HepG2 (cell line): ENCODE measurements around the gene SULT1E1. TPM values are rescaled to one million over a fixed set of nuclear protein-coding genes. Genes with fewer than 3 reads are reported as not detected.

Experiments
- BRD4 ChIP-seq: sonication (generic); formaldehyde crosslinking; IDR thresholded peaks from 2 replicates; pipeline ENCODE4 v1.4.0; 2020; ENCODE audit warnings: missing genetic modification reagents
- DMTF1 ChIP-seq: sonication (generic); formaldehyde crosslinking; IDR thresholded peaks from 2 replicates; pipeline ENCODE4 v1.4.0; 2020; ENCODE audit warnings: mild to moderate bottlenecking, missing genetic modification reagents
- ETV5 ChIP-seq: IDR thresholded peaks from 2 replicates; pipeline ENCODE4 v1.6.1; 2018; ENCODE audit warnings: missing biosample characterization, missing genetic modification reagents, inconsistent platforms, borderline replicate concordance
- FOXK1 ChIP-seq: sonication (generic); formaldehyde crosslinking; IDR thresholded peaks from 2 replicates; pipeline ENCODE4 v1.4.0; 2020; ENCODE audit warnings: low read depth, missing genetic modification reagents, borderline replicate concordance
- FOXP4 ChIP-seq: sonication (generic); formaldehyde crosslinking; IDR thresholded peaks from 2 replicates; pipeline ENCODE4 v1.4.0; 2020; ENCODE audit warnings: missing genetic modification reagents
- HMGA1 ChIP-seq: sonication (generic); formaldehyde crosslinking; conservative IDR thresholded peaks from 2 replicates; pipeline ENCODE4 v1.4.0; 2020; ENCODE audit warnings: missing genetic modification reagents
- KLF6 ChIP-seq: IDR thresholded peaks from 2 replicates; pipeline ENCODE4 v1.8.0; 2016; ENCODE audit warnings: missing biosample characterization, missing genetic modification reagents
- PRDM10 ChIP-seq: sonication (generic); formaldehyde crosslinking; IDR thresholded peaks from 2 replicates; pipeline ENCODE4 v1.4.0; 2020; ENCODE audit warnings: low read depth, missing genetic modification reagents
- PRMT3 ChIP-seq: sonication (generic); formaldehyde crosslinking; IDR thresholded peaks from 2 replicates; pipeline ENCODE4 v1.8.1; 2022; ENCODE audit warnings: low read depth, mild to moderate bottlenecking, moderate library complexity, missing genetic modification reagents, borderline replicate concordance
- TEAD2 ChIP-seq: sonication (generic); formaldehyde crosslinking; IDR thresholded peaks from 2 replicates; pipeline ENCODE4 v1.9.0; 2021; ENCODE audit warnings: missing genetic modification reagents
- XRCC5 ChIP-seq: fragments of 200-400 bp; formaldehyde crosslinking; optimal IDR thresholded peaks from 2 replicates; pipeline ENCODE3; 2017; ENCODE audit warnings: mild to moderate bottlenecking, low read length
- ZKSCAN8 ChIP-seq: IDR thresholded peaks from 2 replicates; pipeline ENCODE4 v1.6.1; 2016; ENCODE audit warnings: borderline replicate concordance, missing genetic modification reagents, missing compliant biosample characterization
- ZNF10 ChIP-seq: sonication (generic); formaldehyde crosslinking; IDR thresholded peaks from 2 replicates; pipeline ENCODE4 v1.4.0; 2020; ENCODE audit warnings: mild to moderate bottlenecking, low read depth, missing genetic modification reagents, borderline replicate concordance
- ZNF101 ChIP-seq: sonication (generic); formaldehyde crosslinking; IDR thresholded peaks from 2 replicates; pipeline ENCODE4 v1.4.0; 2020; ENCODE audit warnings: mild to moderate bottlenecking, low read depth, missing genetic modification reagents, borderline replicate concordance
- ZNF20 ChIP-seq: sonication (generic); formaldehyde crosslinking; IDR thresholded peaks from 2 replicates; pipeline ENCODE4 v1.4.0; 2020; ENCODE audit warnings: mild to moderate bottlenecking, moderate library complexity, missing genetic modification reagents
- ZNF570 ChIP-seq: sonication (generic); formaldehyde crosslinking; IDR thresholded peaks from 2 replicates; pipeline ENCODE4 v1.4.0; 2020; ENCODE audit warnings: mild to moderate bottlenecking, missing genetic modification reagents, borderline replicate concordance
- ZNF781 ChIP-seq: sonication (generic); formaldehyde crosslinking; IDR thresholded peaks from 2 replicates; pipeline ENCODE4 v1.5.1; 2020; ENCODE audit warnings: borderline replicate concordance, mild to moderate bottlenecking, missing genetic modification reagents; ENCODE audit errors: not compliant biosample characterization
- ZNF841 ChIP-seq: sonication (generic); formaldehyde crosslinking; IDR thresholded peaks from 2 replicates; pipeline ENCODE4 v1.8.1; 2023; ENCODE audit warnings: missing genetic modification reagents, borderline replicate concordance
- polyA plus RNA-seq, 8 experiments: library from polyadenylated mRNA; depleted of rRNA in 3 of 8; stranded (reverse) in 7 of 8; unstranded in 1 of 8; fragments of >200 nt; fragmentation: Illumina TruSeq in 4 of 8; extraction: Trizol in 4 of 8; gene quantifications; 2 replicates each; pipeline versions ENCODE4 v1.2.1 to v1.2.3, GENCODE V29; 2011 to 2016; ENCODE audit warnings: low read depth in 4 of 8, missing spikeins in 1 of 8, mixed read lengths in 1 of 8; ENCODE audit not compliant: insufficient read depth in 1 of 8
- total RNA-seq, 5 experiments: library from RNA; depleted of rRNA; stranded (reverse); fragments of >200 nt; fragmentation: Illumina TruSeq; extraction: Trizol; gene quantifications; 2 replicates each; pipeline ENCODE4 v1.2.3, GENCODE V29; 2016; ENCODE audit warnings: low read depth in 1 of 5
- TF ChIP-seq, protein P1 (sequence below): sonication (generic); formaldehyde crosslinking; IDR thresholded peaks from 2 replicates; pipeline ENCODE4 v1.4.0; 2020; ENCODE audit warnings: mild to moderate bottlenecking, low read depth, missing genetic modification reagents

The SULT1E1 gene
- total and polyA plus RNA-seq, 2 of the 13 experiments (the other 11 are each of a cell fraction or from before 2014, with no cell fraction given), result 1.7 to 3.9 TPM

GRCh38 chr4:69823481-69824186, 36.3 kb downstream of the SULT1E1 start (continued):
- TF ChIP-seq ETV5 (CRISPR knock-in tag), result peak; percentile 85; the same call in 1 of the 2 replicates
- TF ChIP-seq PRDM10, result no peak
- no peak for TF ChIP-seq ZNF20 (CRISPR knock-in tag)
- TF ChIP-seq ZNF10 (CRISPR knock-in tag), result no peak
- TF ChIP-seq ZNF781 (CRISPR knock-in tag), result peak; percentile 28
- TF ChIP-seq ZNF101 (CRISPR knock-in tag), result no peak
- TF ChIP-seq XRCC5, result peak; percentile 81
- TF ChIP-seq, protein P1, sequence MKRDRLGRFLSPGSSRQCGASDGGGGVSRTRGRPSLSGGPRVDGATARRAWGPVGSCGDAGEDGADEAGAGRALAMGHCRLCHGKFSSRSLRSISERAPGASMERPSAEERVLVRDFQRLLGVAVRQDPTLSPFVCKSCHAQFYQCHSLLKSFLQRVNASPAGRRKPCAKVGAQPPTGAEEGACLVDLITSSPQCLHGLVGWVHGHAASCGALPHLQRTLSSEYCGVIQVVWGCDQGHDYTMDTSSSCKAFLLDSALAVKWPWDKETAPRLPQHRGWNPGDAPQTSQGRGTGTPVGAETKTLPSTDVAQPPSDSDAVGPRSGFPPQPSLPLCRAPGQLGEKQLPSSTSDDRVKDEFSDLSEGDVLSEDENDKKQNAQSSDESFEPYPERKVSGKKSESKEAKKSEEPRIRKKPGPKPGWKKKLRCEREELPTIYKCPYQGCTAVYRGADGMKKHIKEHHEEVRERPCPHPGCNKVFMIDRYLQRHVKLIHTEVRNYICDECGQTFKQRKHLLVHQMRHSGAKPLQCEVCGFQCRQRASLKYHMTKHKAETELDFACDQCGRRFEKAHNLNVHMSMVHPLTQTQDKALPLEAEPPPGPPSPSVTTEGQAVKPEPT, result no peak
- TF ChIP-seq PRMT3 (CRISPR knock-in tag), result peak; percentile 62; the same call in 1 of the 2 replicates
- TF ChIP-seq ZNF841 (CRISPR knock-in tag), result no peak
- TF ChIP-seq FOXP4 (CRISPR knock-in tag), result peak; percentile 96
- TF ChIP-seq ZNF570 (CRISPR knock-in tag), result no peak
- TF ChIP-seq DMTF1, result no peak
- TF ChIP-seq HMGA1 (CRISPR knock-in tag), result no peak
- no peak for TF ChIP-seq TEAD2 (CRISPR knock-in tag)
- peak; percentile 85 for TF ChIP-seq FOXK1
- peak; percentile 82 for TF ChIP-seq BRD4 (CRISPR knock-in tag)
- peak; percentile 91; the same call in 1 of the 2 replicates for TF ChIP-seq ZKSCAN8
- TF ChIP-seq KLF6 (CRISPR knock-in tag), result no peak
